CD4-positive, alpha-beta T cell (primary cell): ENCODE results near the gene ROR1. TPM values are rescaled to one million over a fixed set of nuclear protein-coding genes. Genes with fewer than 3 reads are reported as not detected.

Source experiments
- ATAC-seq: fragments of 200-7000 bp; cut with Tn5 transposase; one replicate; pipeline ENCODE4 v1.10.0; 2022; ENCODE audit warnings: mild to moderate bottlenecking; ENCODE audit not compliant: poor library complexity
- CTCF ChIA-PET: fragments of 350-600 bp; sonication (Branson Sonifier 250); formaldehyde crosslinking; loops from one replicate; lab custom pipeline; 2021; ENCODE audit warnings: antibody characterized with exemption, inconsistent platforms; lab: Charles Lee
- POLR2A ChIA-PET: fragments of 350-600 bp; sonication (Branson Sonifier 250); formaldehyde crosslinking; loops from one replicate; lab custom pipeline; 2021; ENCODE audit warnings: antibody characterized with exemption, inconsistent platforms; lab: Charles Lee
- DNase-seq, 14 experiments: peaks; one replicate each; pipeline ENCODE4 v3.0.0-alpha.2; 2013 to 2020; ENCODE audit warnings: mixed read lengths in 2 of 14
- H3K27ac ChIP-seq, 2 donors: one replicate each; pipeline versions ENCODE4 v1.5.1 to v1.7.0; 2013; ENCODE audit warnings: low read length in 2 of 2, low read depth in 1 of 2, mild to moderate bottlenecking in 1 of 2
- H3K27me3 ChIP-seq, 2 experiments: 1 replicate in 1 of 2; 2 replicates in 1 of 2; pipeline versions ENCODE4 v1.6.1 to v1.7.0; 2013; ENCODE audit warnings: low read length in 2 of 2, control low read depth in 1 of 2, mild to moderate bottlenecking in 1 of 2, moderate library complexity in 1 of 2; ENCODE audit not compliant: insufficient read depth in 2 of 2, control insufficient read depth in 1 of 2
- H3K36me3 ChIP-seq: one replicate; pipeline ENCODE4 v1.6.1; 2013; ENCODE audit warnings: low read length, control low read depth; ENCODE audit not compliant: insufficient read depth
- H3K4me1 ChIP-seq: one replicate; pipeline ENCODE4 v1.6.1; 2013; ENCODE audit warnings: low read length, control low read depth; ENCODE audit not compliant: insufficient read depth
- H3K4me3 ChIP-seq: one replicate; pipeline ENCODE4 v1.5.1; 2013; ENCODE audit warnings: mild to moderate bottlenecking, low read length, moderate library complexity
- H3K9me3 ChIP-seq, 2 experiments: 1 replicate in 1 of 2; 2 replicates in 1 of 2; pipeline versions ENCODE4 v1.6.1 to v1.7.0; 2013; ENCODE audit warnings: low read length in 2 of 2, mild to moderate bottlenecking in 2 of 2, control low read depth in 1 of 2, moderate library complexity in 1 of 2; ENCODE audit not compliant: control insufficient read depth in 1 of 2, insufficient read depth in 1 of 2
- H3K27ac Mint-ChIP-seq: one replicate; pipeline ENCODE4 v1.8.0; 2020; ENCODE audit warnings: mixed read lengths
- H3K27me3 Mint-ChIP-seq: one replicate; pipeline ENCODE4 v1.8.0; 2021; ENCODE audit warnings: mixed read lengths
- H3K36me3 Mint-ChIP-seq: one replicate; pipeline ENCODE4 v1.8.0; 2021; ENCODE audit warnings: low read depth, mixed read lengths
- H3K4me1 Mint-ChIP-seq: one replicate; pipeline ENCODE4 v1.8.0; 2021; ENCODE audit warnings: low read depth, mixed read lengths
- H3K4me3 Mint-ChIP-seq: one replicate; pipeline ENCODE4 v1.8.0; 2020; ENCODE audit warnings: mild to moderate bottlenecking, mixed read lengths
- H3K9me3 Mint-ChIP-seq: one replicate; pipeline ENCODE4 v1.8.0; 2020; ENCODE audit warnings: mixed read lengths
- intact Hi-C, 2 experiments: fragments of 100-400 bp; cut with DNase I in 1 of 2; cut with micrococcal nuclease in 1 of 2; formaldehyde crosslinking; loops; one replicate each; pipeline versions ENCODE4 v1.15.1 to v1.9.0; 2023 to 2025; cut with DNase I, micrococcal nuclease
- total RNA-seq, 174 experiments: library from RNA in 2 of 174; stranded (reverse) in 2 of 174; gene quantifications; one replicate each; pipeline ENCODE4 v1.2.3 and lab custom pipeline; 2021 to 2026
- TF ChIP-seq, protein P1 (sequence below): fragments of 200-600 bp; IDR thresholded peaks from one replicate; pipeline ENCODE4 v1.8.0; 2022; ENCODE audit warnings: antibody characterized with exemption, mild to moderate bottlenecking

The ROR1 gene
- total RNA-seq, 2 experiments from 2014 or later, result not detected

DNA sequence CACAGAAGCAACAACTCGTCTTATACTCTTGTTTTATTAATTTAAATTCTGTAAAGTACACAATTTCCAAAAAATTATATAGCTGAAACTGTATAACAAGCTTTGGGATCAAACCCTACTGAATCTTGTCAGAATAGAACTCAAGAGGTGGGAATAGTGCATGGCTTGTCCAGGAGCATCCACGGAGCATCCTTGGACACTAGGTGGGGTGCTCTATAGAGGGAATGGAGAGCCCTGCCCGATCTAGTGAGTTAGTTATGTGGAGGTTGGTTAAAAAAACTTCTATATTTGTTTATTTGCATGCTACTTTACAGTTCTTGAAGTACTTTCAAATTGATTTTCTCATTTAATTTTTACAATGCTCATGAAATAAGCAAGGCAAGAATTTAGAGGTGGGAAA lies 28.3 kb downstream of the ROR1 start:
- no peaks in the 10 kb centered on the region for H3K36me3 ChIP-seq
- DNase-seq (no peak), ATAC-seq (no peak)
- TF ChIP-seq, protein P1, sequence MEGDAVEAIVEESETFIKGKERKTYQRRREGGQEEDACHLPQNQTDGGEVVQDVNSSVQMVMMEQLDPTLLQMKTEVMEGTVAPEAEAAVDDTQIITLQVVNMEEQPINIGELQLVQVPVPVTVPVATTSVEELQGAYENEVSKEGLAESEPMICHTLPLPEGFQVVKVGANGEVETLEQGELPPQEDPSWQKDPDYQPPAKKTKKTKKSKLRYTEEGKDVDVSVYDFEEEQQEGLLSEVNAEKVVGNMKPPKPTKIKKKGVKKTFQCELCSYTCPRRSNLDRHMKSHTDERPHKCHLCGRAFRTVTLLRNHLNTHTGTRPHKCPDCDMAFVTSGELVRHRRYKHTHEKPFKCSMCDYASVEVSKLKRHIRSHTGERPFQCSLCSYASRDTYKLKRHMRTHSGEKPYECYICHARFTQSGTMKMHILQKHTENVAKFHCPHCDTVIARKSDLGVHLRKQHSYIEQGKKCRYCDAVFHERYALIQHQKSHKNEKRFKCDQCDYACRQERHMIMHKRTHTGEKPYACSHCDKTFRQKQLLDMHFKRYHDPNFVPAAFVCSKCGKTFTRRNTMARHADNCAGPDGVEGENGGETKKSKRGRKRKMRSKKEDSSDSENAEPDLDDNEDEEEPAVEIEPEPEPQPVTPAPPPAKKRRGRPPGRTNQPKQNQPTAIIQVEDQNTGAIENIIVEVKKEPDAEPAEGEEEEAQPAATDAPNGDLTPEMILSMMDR, result no peak
- no peak overlapping the region for H3K4me3 ChIP-seq
- intact Hi-C loops, result no loop called here
- ChIA-PET POLR2A (no interaction called here), CTCF (no interaction called here)
- no peaks in the 10 kb centered on the region for H3K4me1 Mint-ChIP-seq
- H3K27me3 ChIP-seq, result peaks cover 0 to 4% of the 10 kb centered on the region in 2 experiments
- no peaks in the 10 kb centered on the region for H3K9me3 ChIP-seq
- no peaks in the 10 kb centered on the region for H3K27me3 Mint-ChIP-seq
- no peak overlapping the region for H3K4me3 Mint-ChIP-seq
- no peaks in the 10 kb centered on the region for H3K9me3 Mint-ChIP-seq
- H3K36me3 Mint-ChIP-seq, result no peaks in the 10 kb centered on the region
- H3K27ac ChIP-seq, result no peak overlapping the region
- H3K27ac Mint-ChIP-seq, result no peak overlapping the region
- no peaks in the 10 kb centered on the region for H3K4me1 ChIP-seq

DNA sequence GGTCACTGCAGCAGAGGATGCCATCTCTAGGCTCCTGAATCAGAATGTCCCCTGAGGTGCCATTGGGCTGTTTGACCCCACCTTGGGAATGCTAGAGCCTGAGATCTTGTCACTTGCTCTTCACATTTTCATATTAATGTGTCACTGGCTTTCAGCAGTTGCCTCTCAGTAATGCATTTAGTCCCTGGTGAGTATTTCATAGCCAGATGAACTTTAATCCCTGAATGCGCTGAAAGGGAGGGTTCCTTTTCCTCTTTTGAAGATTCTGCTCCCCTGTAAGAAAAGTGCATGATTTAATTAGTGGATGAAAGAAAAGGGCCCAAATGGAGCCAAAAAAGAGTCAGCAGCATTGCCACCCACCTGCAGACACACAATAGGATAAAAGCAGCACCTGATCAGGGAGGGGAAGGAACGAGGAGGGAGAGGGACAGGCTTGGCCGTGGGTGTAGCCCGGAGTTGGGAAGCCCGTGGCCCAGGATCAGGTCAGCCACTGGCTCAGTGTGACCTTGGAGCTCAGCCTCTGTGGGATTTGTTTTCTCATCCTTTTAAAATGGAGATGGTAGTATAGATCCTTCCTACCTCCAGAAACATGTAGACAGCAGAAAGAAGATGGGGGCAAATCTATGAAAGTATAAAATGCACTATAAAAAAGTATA lies 31.1 kb downstream of the ROR1 start:
- Histone ChIP-seq H3K4me3 (no peak overlapping the region), H3K9me3 (no peaks in the 10 kb centered on the region), H3K4me1 (no peaks in the 10 kb centered on the region), H3K27ac (no peak overlapping the region), H3K27me3 (peaks cover 0 to 4% of the 10 kb centered on the region in 2 experiments), H3K36me3 (no peaks in the 10 kb centered on the region)
- H3K4me1 Mint-ChIP-seq, result no peaks in the 10 kb centered on the region
- TF ChIP-seq, protein P1, result no peak
- CTCF ChIA-PET, result no interaction called here
- no peaks in the 10 kb centered on the region for H3K27me3 Mint-ChIP-seq
- intact Hi-C loops, result no loop called here
- H3K27ac Mint-ChIP-seq, result no peak overlapping the region
- POLR2A ChIA-PET, result no interaction called here
- ATAC-seq, result no peak
- H3K36me3 Mint-ChIP-seq, result no peaks in the 10 kb centered on the region
- no peaks in the 10 kb centered on the region for H3K9me3 Mint-ChIP-seq
- no peak for DNase-seq
- no peak overlapping the region for H3K4me3 Mint-ChIP-seq

DNA sequence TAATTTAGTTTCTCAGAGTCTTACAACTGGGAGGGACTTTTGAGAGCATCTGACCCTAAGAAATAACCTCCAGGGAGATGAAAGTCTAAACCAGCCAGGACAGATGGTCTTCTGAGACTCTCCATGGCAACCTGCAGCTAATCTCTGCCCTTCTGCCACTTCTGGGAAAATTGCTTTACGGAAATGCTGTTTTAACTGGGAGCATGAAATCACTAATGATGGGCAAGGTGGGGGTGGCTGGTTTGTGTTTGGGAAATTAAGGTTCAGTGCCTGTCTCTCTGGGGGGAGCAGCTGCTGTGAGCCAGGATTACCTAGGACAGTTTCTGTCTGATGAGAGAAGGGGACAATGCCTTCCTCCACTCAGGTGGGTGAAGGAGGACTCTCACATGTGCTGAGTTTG lies 33.2 kb downstream of the ROR1 start:
- intact Hi-C loops, result no loop called here
- ATAC-seq, result no peak
- CTCF ChIA-PET, result no interaction called here

More for the DNA sequence above, 33.2 kb downstream of the ROR1 start:
- TF ChIP-seq, protein P1, result no peak
- Mint-ChIP-seq H3K27ac (no peak overlapping the region), H3K9me3 (no peaks in the 10 kb centered on the region), H3K4me3 (no peak overlapping the region), H3K4me1 (no peaks in the 10 kb centered on the region), H3K27me3 (no peaks in the 10 kb centered on the region), H3K36me3 (no peaks in the 10 kb centered on the region)
- H3K27me3 ChIP-seq, result no peaks in the 10 kb centered on the region
- no peaks in the 10 kb centered on the region for H3K36me3 ChIP-seq
- no peaks in the 10 kb centered on the region for H3K9me3 ChIP-seq
- H3K4me3 ChIP-seq, result no peak overlapping the region
- DNase-seq, result no peak
- no peaks in the 10 kb centered on the region for H3K4me1 ChIP-seq
- H3K27ac ChIP-seq, result no peak overlapping the region
- POLR2A ChIA-PET, result no interaction called here
